ENCODE data around the gene DLEC1.

The DLEC1 gene

DNA sequence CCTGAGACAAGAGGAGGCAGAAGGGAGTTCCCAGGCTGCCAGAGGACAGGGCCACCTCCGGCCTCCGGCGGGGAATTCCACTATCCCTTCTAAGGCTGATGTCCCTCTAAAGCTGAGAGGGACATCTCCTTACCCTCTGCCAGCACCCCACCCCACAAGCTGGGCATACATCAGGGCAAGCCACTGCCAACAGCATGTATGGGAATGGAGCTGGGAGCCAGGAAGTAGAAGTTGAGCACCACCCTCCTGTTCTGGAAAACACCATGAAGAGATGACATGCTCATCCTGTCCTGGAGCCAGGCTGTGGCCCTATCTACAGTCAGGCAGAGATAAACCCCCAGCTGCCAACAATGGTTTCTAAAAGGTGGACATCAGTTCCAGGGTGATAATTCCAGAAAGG, 16.7 kb upstream of the DLEC1 start:
- H3K4me3 ChIP-seq (ENCODE audit: low read depth, low read length) = no peak overlapping the region
- TF ChIP-seq, protein P1, sequence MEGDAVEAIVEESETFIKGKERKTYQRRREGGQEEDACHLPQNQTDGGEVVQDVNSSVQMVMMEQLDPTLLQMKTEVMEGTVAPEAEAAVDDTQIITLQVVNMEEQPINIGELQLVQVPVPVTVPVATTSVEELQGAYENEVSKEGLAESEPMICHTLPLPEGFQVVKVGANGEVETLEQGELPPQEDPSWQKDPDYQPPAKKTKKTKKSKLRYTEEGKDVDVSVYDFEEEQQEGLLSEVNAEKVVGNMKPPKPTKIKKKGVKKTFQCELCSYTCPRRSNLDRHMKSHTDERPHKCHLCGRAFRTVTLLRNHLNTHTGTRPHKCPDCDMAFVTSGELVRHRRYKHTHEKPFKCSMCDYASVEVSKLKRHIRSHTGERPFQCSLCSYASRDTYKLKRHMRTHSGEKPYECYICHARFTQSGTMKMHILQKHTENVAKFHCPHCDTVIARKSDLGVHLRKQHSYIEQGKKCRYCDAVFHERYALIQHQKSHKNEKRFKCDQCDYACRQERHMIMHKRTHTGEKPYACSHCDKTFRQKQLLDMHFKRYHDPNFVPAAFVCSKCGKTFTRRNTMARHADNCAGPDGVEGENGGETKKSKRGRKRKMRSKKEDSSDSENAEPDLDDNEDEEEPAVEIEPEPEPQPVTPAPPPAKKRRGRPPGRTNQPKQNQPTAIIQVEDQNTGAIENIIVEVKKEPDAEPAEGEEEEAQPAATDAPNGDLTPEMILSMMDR (IDR thresholded peaks at IDR 0.05; ENCODE audit: insufficient read depth, low read depth, low read length, missing control alignments) = no peak
- no peak for DNase-seq (ENCODE audit: low read depth)

- no peak for DNase-seq (ENCODE audit: low read depth)
- H3K4me3 ChIP-seq (ENCODE audit: low read depth, low read length) = no peak overlapping the region
- TF ChIP-seq, protein P1 (IDR thresholded peaks at IDR 0.05; ENCODE audit: insufficient read depth, low read depth, low read length, missing control alignments) = no peak
Measured at GRCh38 chr3:38022896-38023709, 15.9 kb upstream of the DLEC1 start.

GRCh38 chr3:38026856-38027255, 12.2 kb upstream of the DLEC1 start:
- no peak for DNase-seq (ENCODE audit: low read depth)
- no peak overlapping the region for H3K4me3 ChIP-seq (ENCODE audit: low read depth, low read length)
- TF ChIP-seq, protein P1 (IDR thresholded peaks at IDR 0.05; ENCODE audit: insufficient read depth, low read depth, low read length, missing control alignments) = no peak

- TF ChIP-seq, protein P1 (IDR thresholded peaks at IDR 0.05; ENCODE audit: insufficient read depth, low read depth, low read length, missing control alignments) = no peak
- H3K4me3 ChIP-seq (ENCODE audit: low read depth, low read length) = no peak overlapping the region
- DNase-seq (ENCODE audit: low read depth) = no peak
Measured at GRCh38 chr3:38027466-38028465, 11.2 kb upstream of the DLEC1 start.

DNA sequence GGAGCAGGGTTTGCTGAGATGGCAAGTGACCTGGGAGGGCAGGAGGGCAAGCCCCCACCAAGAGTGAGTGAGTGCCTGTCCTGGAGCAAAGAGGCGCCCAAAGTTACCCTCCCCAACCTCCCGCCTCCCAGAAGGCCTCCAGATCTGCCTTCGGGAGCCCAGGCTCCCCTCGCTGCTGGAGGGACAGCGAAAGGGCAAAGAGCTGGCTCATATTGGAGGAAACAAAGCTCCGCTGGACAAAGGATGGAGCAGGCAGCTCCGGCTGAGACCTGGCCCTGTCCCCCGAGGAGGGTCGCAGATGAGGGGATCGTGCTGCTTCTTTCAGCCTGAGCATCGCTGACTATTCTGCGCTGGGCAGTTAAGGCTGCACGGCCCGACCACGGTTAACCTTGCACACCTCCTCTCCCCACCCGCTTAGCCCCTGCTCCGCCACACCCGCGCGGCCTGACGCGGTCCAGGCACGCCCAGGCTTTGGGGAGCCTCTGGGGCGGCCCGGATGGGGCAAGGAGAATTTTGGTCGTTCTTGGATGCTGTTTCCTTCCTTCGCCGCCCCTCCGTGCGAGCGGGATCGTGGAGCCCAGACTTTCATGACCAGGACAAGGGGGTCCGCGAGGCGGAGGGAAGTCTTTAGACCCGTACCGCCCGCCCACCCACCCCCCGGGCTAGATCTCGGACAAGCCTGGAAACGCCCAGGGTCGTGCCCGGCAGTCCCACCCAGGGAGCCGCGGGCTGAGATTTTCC, 10.2 kb upstream of the DLEC1 start:
- TF ChIP-seq, protein P1 (IDR thresholded peaks at IDR 0.05; ENCODE audit: insufficient read depth, low read depth, low read length, missing control alignments) = no peak
- H3K4me3 ChIP-seq (ENCODE audit: low read depth, low read length) = no peak overlapping the region
- DNase-seq (ENCODE audit: low read depth) = no peak

DNA sequence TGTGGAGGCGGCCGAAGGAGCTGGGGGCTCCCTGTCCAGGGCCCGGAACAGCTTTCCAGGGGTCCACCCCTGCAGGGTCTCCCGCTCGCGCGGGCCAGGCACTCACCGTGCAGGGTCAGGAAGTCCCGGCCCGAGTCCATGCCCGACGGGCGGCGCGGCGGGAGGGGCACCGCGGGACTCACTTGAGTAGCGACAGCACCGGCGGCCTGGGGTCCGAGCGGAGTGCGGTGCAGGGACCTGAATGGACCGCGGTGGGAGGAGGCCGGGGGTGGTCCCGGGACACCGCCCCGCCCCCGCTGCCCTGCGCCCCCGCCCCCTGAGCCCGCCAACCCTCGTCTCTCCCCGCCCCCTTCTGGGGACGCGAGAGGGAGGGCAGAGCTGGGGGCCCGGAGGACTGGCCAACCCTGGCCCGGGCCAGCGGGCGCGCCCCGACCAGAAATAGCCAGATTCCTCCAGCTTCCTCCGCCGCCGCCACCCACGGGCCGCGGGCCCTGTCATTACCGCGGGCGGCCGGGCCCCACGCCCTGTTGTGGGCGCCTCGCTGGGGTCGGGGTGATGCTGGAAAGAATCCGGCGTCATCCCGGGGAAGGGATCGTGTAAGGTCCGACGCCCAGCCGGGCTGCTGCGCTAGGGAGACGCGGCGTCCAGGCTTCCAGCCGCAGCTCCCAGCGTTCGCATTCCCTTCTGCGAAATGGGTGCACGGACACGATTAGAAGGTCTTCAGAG, 9.4 kb upstream of the DLEC1 start, which contains the start of gene PLCD1:
Gene PLCD1, minus strand, starts transcription at position 243 of the 726 bp plus-strand sequence. Its CDS starts 103 bp downstream, at position 140.
- H3K4me3 ChIP-seq (ENCODE audit: low read depth, low read length) = no peak within 1 kb of the TSS
- DNase-seq (ENCODE audit: low read depth) = no peak
- TF ChIP-seq, protein P1 (IDR thresholded peaks at IDR 0.05; ENCODE audit: insufficient read depth, low read depth, low read length, missing control alignments) = no peak
